CD14-positive monocyte (primary cell): ENCODE results near the gene UNG. TPM values are rescaled to one million over a fixed set of nuclear protein-coding genes. Genes with fewer than 3 reads are reported as not detected.

Source experiments
- DNase-seq, 3 donors: peaks; one replicate each; pipeline ENCODE4 v3.0.0-alpha.2; 2011 to 2022
- H2AFZ ChIP-seq: 2 replicates; pipeline ENCODE4 v1.6.0; 2012; ENCODE audit warnings: mild to moderate bottlenecking, low read depth, low read length, inconsistent platforms; ENCODE audit not compliant: insufficient read depth, poor library complexity, severe bottlenecking
- H3K27ac ChIP-seq, 2 donors: 1 replicate in 1 of 2; 2 replicates in 1 of 2; pipeline ENCODE4 v1.5.1; 2012 to 2013; ENCODE audit warnings: low read length in 2 of 2, control low read depth in 1 of 2, inconsistent platforms in 1 of 2, low read depth in 1 of 2, mild to moderate bottlenecking in 1 of 2
- H3K27me3 ChIP-seq, 2 donors: one replicate each; pipeline versions ENCODE4 v1.6.0 to v1.6.1; 2011 to 2013; ENCODE audit warnings: low read length in 2 of 2; ENCODE audit not compliant: control insufficient read depth in 2 of 2, insufficient read depth in 2 of 2
- H3K36me3 ChIP-seq, 2 donors: replicated peaks in 1 of 2; 1 replicate in 1 of 2; 2 replicates in 1 of 2; pipeline versions ENCODE4 v1.5.1 to v1.6.1; 2012 to 2013; ENCODE audit warnings: low read length in 2 of 2, control low read depth in 1 of 2, inconsistent platforms in 1 of 2, mild to moderate bottlenecking in 1 of 2; ENCODE audit not compliant: insufficient read depth in 2 of 2, control insufficient read depth in 1 of 2
- H3K4me1 ChIP-seq, 2 donors: 1 replicate in 1 of 2; 2 replicates in 1 of 2; pipeline versions ENCODE4 v1.5.1 to v1.6.1; 2012 to 2013; ENCODE audit warnings: low read length in 2 of 2, control low read depth in 1 of 2, inconsistent platforms in 1 of 2, mild to moderate bottlenecking in 1 of 2, moderate library complexity in 1 of 2; ENCODE audit not compliant: insufficient read depth in 2 of 2, control insufficient read depth in 1 of 2
- H3K4me2 ChIP-seq: replicated peaks from 2 replicates; pipeline ENCODE3; 2012; ENCODE audit warnings: low read length, moderate library complexity, mild to moderate bottlenecking; ENCODE audit not compliant: poor library complexity, severe bottlenecking; ENCODE audit errors: extremely low read depth
- H3K4me3 ChIP-seq, 3 experiments: fragments of 200-600 bp in 1 of 3; sonication (generic) in 1 of 3; replicated peaks in 1 of 3; 1 replicate in 2 of 3; 2 replicates in 1 of 3; pipeline ENCODE4 v1.5.1; 2011 to 2013; ENCODE audit warnings: low read length in 3 of 3, mild to moderate bottlenecking in 3 of 3, control low read depth in 2 of 3, low read depth in 2 of 3, inconsistent platforms in 1 of 3, moderate library complexity in 1 of 3
- H3K79me2 ChIP-seq: 2 replicates; pipeline ENCODE4 v1.6.0; 2012; ENCODE audit warnings: mild to moderate bottlenecking, control low read depth, inconsistent platforms, low read length, moderate library complexity; ENCODE audit not compliant: insufficient read depth
- H3K9ac ChIP-seq: 2 replicates; pipeline ENCODE4 v1.6.0; 2017; ENCODE audit warnings: low read length, mild to moderate bottlenecking; ENCODE audit not compliant: insufficient read depth, poor library complexity, severe bottlenecking
- H3K9me3 ChIP-seq, 2 donors: replicated peaks in 1 of 2; 1 replicate in 1 of 2; 2 replicates in 1 of 2; pipeline versions ENCODE4 v1.5.1 to v1.6.1; 2012 to 2013; ENCODE audit warnings: low read length in 2 of 2, control low read depth in 1 of 2; ENCODE audit not compliant: control insufficient read depth in 1 of 2, insufficient read depth in 1 of 2
- H4K20me1 ChIP-seq: 2 replicates; pipeline ENCODE4 v1.6.0; 2012; ENCODE audit warnings: mild to moderate bottlenecking, low read length, control low read depth, moderate library complexity; ENCODE audit not compliant: insufficient read depth
- H3K27ac Mint-ChIP-seq, 7 donors: one replicate each; pipeline ENCODE4 v1.8.0; 2020; ENCODE audit warnings: mild to moderate bottlenecking in 7 of 7, mixed read lengths in 7 of 7, moderate library complexity in 6 of 7, inconsistent platforms in 2 of 7
- H3K27me3 Mint-ChIP-seq, 3 donors: one replicate each; pipeline ENCODE4 v1.8.0; 2021 to 2022; ENCODE audit warnings: low read depth in 3 of 3, mild to moderate bottlenecking in 3 of 3, mixed read lengths in 3 of 3, moderate library complexity in 3 of 3, inconsistent platforms in 1 of 3
- H3K36me3 Mint-ChIP-seq, 2 donors: one replicate each; pipeline ENCODE4 v1.8.0; 2020; ENCODE audit warnings: mixed read lengths in 2 of 2, inconsistent platforms in 1 of 2, mild to moderate bottlenecking in 1 of 2
- H3K4me1 Mint-ChIP-seq: one replicate; pipeline ENCODE4 v1.8.0; 2020; ENCODE audit warnings: mild to moderate bottlenecking, mixed read lengths
- H3K4me3 Mint-ChIP-seq, 2 donors: one replicate each; pipeline ENCODE4 v1.8.0; 2020; ENCODE audit warnings: mild to moderate bottlenecking in 2 of 2, mixed read lengths in 2 of 2, moderate library complexity in 1 of 2
- H3K9me3 Mint-ChIP-seq, 7 donors: one replicate each; pipeline ENCODE4 v1.8.0; 2020 to 2022; ENCODE audit warnings: mixed read lengths in 7 of 7, mild to moderate bottlenecking in 6 of 7, moderate library complexity in 6 of 7, inconsistent platforms in 2 of 7
- WGBS: methylation state at CpG from one replicate; pipeline ENCODE4 v1.1.5; 2013; ENCODE audit warnings: missing lambda C conversion rate; ENCODE audit not compliant: insufficient coverage; 5-methylcytosine and 5-hydroxymethylcytosine counted together
- intact Hi-C, 2 donors: fragments of 100-400 bp; cut with micrococcal nuclease; formaldehyde crosslinking; loops; one replicate each; pipeline versions ENCODE4 v1.15.0 to v1.15.1; 2023
- polyA plus RNA-seq, 3 donors: library from polyadenylated mRNA; depleted of rRNA in 1 of 3; unstranded in 2 of 3; stranded (reverse) in 1 of 3; fragments of 300-500 nt in 2 of 3; fragments of >200 nt in 1 of 3; fragmentation: Illumina TruSeq in 2 of 3; gene quantifications; 1 replicate in 2 of 3; 2 replicates in 1 of 3; pipeline ENCODE4 v1.2.3, GENCODE V29; 2012 to 2021
- TF ChIP-seq, protein P1 (sequence below): fragments of 200-600 bp; IDR thresholded peaks from one replicate; pipeline ENCODE4 v1.8.0; 2022; ENCODE audit warnings: antibody characterized with exemption, mild to moderate bottlenecking

UNG gene
- polyA plus RNA-seq, 3 donors: 1.1 to 2.1 (median 2.0) TPM

DNA sequence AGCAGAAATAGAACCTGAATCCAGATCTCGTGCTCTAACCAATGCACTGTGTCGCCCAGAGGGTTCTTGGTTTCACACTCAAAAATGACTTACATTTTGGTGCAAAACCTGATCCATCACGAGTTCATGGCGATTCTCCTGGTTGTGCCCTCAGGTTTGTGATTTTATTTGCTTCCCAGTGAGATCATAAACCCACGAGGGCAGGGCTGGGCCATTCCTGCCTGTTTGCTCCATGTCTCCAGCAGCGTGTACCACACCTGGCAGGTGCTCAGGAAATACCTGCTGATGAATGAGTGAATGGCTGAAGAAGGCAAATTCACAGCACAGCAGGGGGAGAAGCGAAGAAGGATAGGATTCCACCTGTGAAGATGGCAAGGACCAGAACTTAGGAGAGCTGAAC, 28.4 kb downstream of the UNG start:
- Histone ChIP-seq H3K79me2 (no peaks in the 10 kb centered on the region), H3K4me3 (no peak overlapping the region), H3K4me1 (no peaks in the 10 kb centered on the region), H3K9ac (no peak overlapping the region), H3K27ac (no peak overlapping the region), H3K36me3 (no peaks in the 10 kb centered on the region), H3K9me3 (no peaks in the 10 kb centered on the region), H2AFZ (no peak overlapping the region), H3K27me3 (no peaks in the 10 kb centered on the region), H3K4me2 (no peak overlapping the region), H4K20me1 (no peaks in the 10 kb centered on the region)
- H3K4me3 Mint-ChIP-seq: no peak overlapping the region
- no peaks in the 10 kb centered on the region for H3K36me3 Mint-ChIP-seq
- intact Hi-C loops: no loop called here
- H3K4me1 Mint-ChIP-seq: no peaks in the 10 kb centered on the region
- no peak overlapping the region for H3K27ac Mint-ChIP-seq
- no peaks in the 10 kb centered on the region for H3K27me3 Mint-ChIP-seq
- TF ChIP-seq, protein P1, sequence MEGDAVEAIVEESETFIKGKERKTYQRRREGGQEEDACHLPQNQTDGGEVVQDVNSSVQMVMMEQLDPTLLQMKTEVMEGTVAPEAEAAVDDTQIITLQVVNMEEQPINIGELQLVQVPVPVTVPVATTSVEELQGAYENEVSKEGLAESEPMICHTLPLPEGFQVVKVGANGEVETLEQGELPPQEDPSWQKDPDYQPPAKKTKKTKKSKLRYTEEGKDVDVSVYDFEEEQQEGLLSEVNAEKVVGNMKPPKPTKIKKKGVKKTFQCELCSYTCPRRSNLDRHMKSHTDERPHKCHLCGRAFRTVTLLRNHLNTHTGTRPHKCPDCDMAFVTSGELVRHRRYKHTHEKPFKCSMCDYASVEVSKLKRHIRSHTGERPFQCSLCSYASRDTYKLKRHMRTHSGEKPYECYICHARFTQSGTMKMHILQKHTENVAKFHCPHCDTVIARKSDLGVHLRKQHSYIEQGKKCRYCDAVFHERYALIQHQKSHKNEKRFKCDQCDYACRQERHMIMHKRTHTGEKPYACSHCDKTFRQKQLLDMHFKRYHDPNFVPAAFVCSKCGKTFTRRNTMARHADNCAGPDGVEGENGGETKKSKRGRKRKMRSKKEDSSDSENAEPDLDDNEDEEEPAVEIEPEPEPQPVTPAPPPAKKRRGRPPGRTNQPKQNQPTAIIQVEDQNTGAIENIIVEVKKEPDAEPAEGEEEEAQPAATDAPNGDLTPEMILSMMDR: no peak
- no peaks in the 10 kb centered on the region for H3K9me3 Mint-ChIP-seq
- 94% methylated on average over 7 of the region's 7 CpGs for WGBS
- no peak for DNase-seq

DNA sequence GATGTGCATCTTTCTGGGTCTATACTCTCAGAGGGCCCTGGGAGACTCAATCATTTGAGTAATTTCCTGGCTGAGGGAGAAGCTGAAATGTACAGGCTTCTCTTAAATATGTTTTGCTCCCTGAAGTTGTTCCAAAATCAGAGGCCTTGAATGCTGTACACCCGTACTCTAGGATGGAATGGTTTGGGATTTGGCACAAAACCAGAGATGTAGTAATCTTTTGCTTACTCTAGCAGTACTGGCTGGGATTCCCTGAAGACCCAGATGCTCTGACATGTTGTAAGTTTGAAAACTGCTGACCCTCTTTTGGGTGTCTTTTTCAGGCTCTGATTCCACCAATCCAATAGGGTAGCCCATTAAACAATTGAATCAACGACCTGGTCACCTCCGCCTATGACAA, 29.4 kb downstream of the UNG start:
- 86% methylated on average over 1 of the region's 3 CpGs for WGBS
- TF ChIP-seq, protein P1: no peak
- H3K4me3 Mint-ChIP-seq: no peak overlapping the region
- H3K27ac Mint-ChIP-seq: no peak overlapping the region
- H3K4me1 ChIP-seq: no peaks in the 10 kb centered on the region
- no peaks in the 10 kb centered on the region for H4K20me1 ChIP-seq
- no peak overlapping the region for H3K4me3 ChIP-seq
- H3K9me3 ChIP-seq: no peaks in the 10 kb centered on the region
- no peaks in the 10 kb centered on the region for H3K36me3 Mint-ChIP-seq
- H3K4me2 ChIP-seq: no peak overlapping the region
- DNase-seq: no peak
- H2AFZ ChIP-seq: no peak overlapping the region
- H3K4me1 Mint-ChIP-seq: no peaks in the 10 kb centered on the region
- H3K9me3 Mint-ChIP-seq: no peaks in the 10 kb centered on the region
- no peaks in the 10 kb centered on the region for H3K36me3 ChIP-seq
- no peaks in the 10 kb centered on the region for H3K27me3 Mint-ChIP-seq
- H3K27ac ChIP-seq: no peak overlapping the region
- H3K27me3 ChIP-seq: no peaks in the 10 kb centered on the region
- H3K9ac ChIP-seq: no peak overlapping the region
- intact Hi-C loops: no loop called here
- H3K79me2 ChIP-seq: no peaks in the 10 kb centered on the region
